Bronchial epithelial cell (primary cell): ENCODE measurements around the gene GPR89A. TPM values are rescaled to one million over a fixed set of nuclear protein-coding genes. Genes with fewer than 3 reads are reported as not detected.
"Not testable (repeated sequence)": the region's sequence is repeated elsewhere in the genome, so short reads cannot be mapped to it uniquely, and the experiment has no call there.

ENCODE experiments used
- DNase-seq: peaks from one replicate; pipeline ENCODE4 v3.0.0-alpha.2; 2010; ENCODE audit warnings: low read depth
- FAIRE-seq: peaks from 2 replicates; lab custom pipeline; 2011; peaks lifted over from hg19 to GRCh38; lab: Jason Lieb, UNC
- H3K27me3 ChIP-seq: 2 replicates; pipeline ENCODE4 v1.5.1; 2011; ENCODE audit warnings: low read length; ENCODE audit not compliant: control insufficient read depth, insufficient read depth
- H3K36me3 ChIP-seq: 2 replicates; pipeline ENCODE4 v1.5.1; 2011; ENCODE audit warnings: low read length; ENCODE audit not compliant: control insufficient read depth, insufficient read depth
- H3K4me3 ChIP-seq: 2 replicates; pipeline ENCODE4 v1.5.1; 2011; ENCODE audit warnings: mild to moderate bottlenecking, low read depth, low read length, control low read depth
- CTCF ChIP-seq: IDR thresholded peaks from 2 replicates; pipeline ENCODE4 v1.5.1; 2011; ENCODE audit warnings: mild to moderate bottlenecking, moderate library complexity, low read length, control low read depth, inconsistent platforms; ENCODE audit not compliant: insufficient read depth, severe bottlenecking
- total RNA-seq: library from RNA; depleted of rRNA; stranded (reverse); fragments of >200 nt; gene quantifications from 2 replicates; pipeline ENCODE4 v1.2.1, GENCODE V29; 2014

The GPR89A gene
- total RNA-seq = 33.2 and 39.5 TPM in 2 replicates

- not testable (repeated sequence) for FAIRE-seq
These were observed at the start of gene GPR89A for GRCh38 chr1:145607833-145608733. Gene GPR89A (plus strand): TSS chr1:145607988. CDS start chr1:145608134, 146 bp downstream.

GRCh38 chr1:145586820-145587219 lies 21.0 kb upstream of the GPR89A start:
- not testable (repeated sequence) for H3K36me3 ChIP-seq, FAIRE-seq, DNase-seq, H3K27me3 ChIP-seq, H3K4me3 ChIP-seq

More at GRCh38 chr1:145607833-145608733, at the start of gene GPR89A:
- H3K4me3 ChIP-seq = peak within 1 kb of the TSS; percentile 74
- not testable (repeated sequence) for H3K27me3 ChIP-seq, H3K36me3 ChIP-seq
- DNase-seq = peak; percentile 84

- DNase-seq, H3K27me3 ChIP-seq, H3K36me3 ChIP-seq, FAIRE-seq, H3K4me3 ChIP-seq: not testable (repeated sequence)
These were observed 17.0 kb upstream of the GPR89A start for GRCh38 chr1:145590806-145591205.

GRCh38 chr1:145592347-145592746 lies 15.4 kb upstream of the GPR89A start:
- DNase-seq, H3K27me3 ChIP-seq, H3K4me3 ChIP-seq, FAIRE-seq, H3K36me3 ChIP-seq: not testable (repeated sequence)

GRCh38 chr1:145595421-145595820 lies 12.4 kb upstream of the GPR89A start:
- not testable (repeated sequence) for DNase-seq, H3K27me3 ChIP-seq, FAIRE-seq

GRCh38 chr1:145596236-145596635 lies 11.6 kb upstream of the GPR89A start:
- not testable (repeated sequence) for DNase-seq, FAIRE-seq, H3K36me3 ChIP-seq, H3K27me3 ChIP-seq, H3K4me3 ChIP-seq

More at GRCh38 chr1:145595421-145595820, 12.4 kb upstream of the GPR89A start:
- not testable (repeated sequence) for H3K36me3 ChIP-seq, H3K4me3 ChIP-seq

- DNase-seq, H3K4me3 ChIP-seq, H3K27me3 ChIP-seq, FAIRE-seq, H3K36me3 ChIP-seq: not testable (repeated sequence)
These were observed 8.4 kb upstream of the GPR89A start for GRCh38 chr1:145599426-145599825.

GRCh38 chr1:145601593-145601992 lies 6.2 kb upstream of the GPR89A start:
- H3K4me3 ChIP-seq = no peak overlapping the region
- no peaks in the 10 kb centered on the region for H3K27me3 ChIP-seq
- FAIRE-seq = no peak
- no peak for TF ChIP-seq CTCF
- no peak for DNase-seq
- no peaks in the 10 kb centered on the region for H3K36me3 ChIP-seq

- H3K27me3 ChIP-seq, DNase-seq, FAIRE-seq: not testable (repeated sequence)
These were observed 948 bp upstream of the GPR89A start for GRCh38 chr1:145606840-145607239.

GRCh38 chr1:145607289-145607688 lies 499 bp upstream of the GPR89A start:
- not testable (repeated sequence) for H3K36me3 ChIP-seq, H3K27me3 ChIP-seq, DNase-seq, FAIRE-seq, H3K4me3 ChIP-seq

More at GRCh38 chr1:145606840-145607239, 948 bp upstream of the GPR89A start:
- not testable (repeated sequence) for H3K36me3 ChIP-seq, H3K4me3 ChIP-seq

GRCh38 chr1:145610744-145611143 lies 3.0 kb downstream of the GPR89A start:
- not testable (repeated sequence) for DNase-seq, FAIRE-seq, H3K27me3 ChIP-seq, H3K36me3 ChIP-seq, H3K4me3 ChIP-seq

- H3K4me3 ChIP-seq, DNase-seq, H3K36me3 ChIP-seq, H3K27me3 ChIP-seq, FAIRE-seq: not testable (repeated sequence)
These were observed 12.3 kb downstream of the GPR89A start for GRCh38 chr1:145620073-145620472.

- not testable (repeated sequence) for H3K27me3 ChIP-seq, DNase-seq, FAIRE-seq
These were observed 14.4 kb downstream of the GPR89A start for GRCh38 chr1:145622177-145622576.

More at GRCh38 chr1:145622177-145622576, 14.4 kb downstream of the GPR89A start:
- not testable (repeated sequence) for H3K36me3 ChIP-seq, H3K4me3 ChIP-seq
